Measurements from ENCODE around the gene RPS6KL1. TPM values are rescaled to one million over a fixed set of nuclear protein-coding genes. Genes with fewer than 3 reads are reported as not detected.

Gene RPS6KL1
- total RNA-seq, 1 experiment from 2014 or later = 18.8 TPM

GRCh38 chr14:74909501-74909900 lies 13.6 kb downstream of the RPS6KL1 start:
- H3K9me3 Mint-ChIP-seq = no peaks in the 10 kb centered on the region
- H3K4me3 Mint-ChIP-seq = no peak overlapping the region
- no peak overlapping the region for H4K91ac ChIP-seq (ENCODE audit: insufficient read length, low read depth, low read length)
- H3K79me1 ChIP-seq (ENCODE audit: insufficient read depth, low read depth, low read length, poor library complexity, severe bottlenecking) = no peaks in the 10 kb centered on the region
- H3K27me3 Mint-ChIP-seq (ENCODE audit: low read depth) = no peaks in the 10 kb centered on the region; the same call in 1 of the 2 replicates
- no peaks in the 10 kb centered on the region for H4K20me1 ChIP-seq (ENCODE audit: control insufficient read depth, insufficient read depth, insufficient read length)
- H2BK12ac ChIP-seq (ENCODE audit: insufficient read length, low read depth, low read length) = no peak overlapping the region
- no peak overlapping the region for H4K5ac ChIP-seq (ENCODE audit: insufficient read length, low read depth, low read length)
- no peak overlapping the region for H3K14ac ChIP-seq (ENCODE audit: insufficient read depth, low read length)
- H4K8ac ChIP-seq (replicated peaks; ENCODE audit: insufficient read length, low read depth, low read length) = no peak overlapping the region
- no peak overlapping the region for H3K4ac ChIP-seq (ENCODE audit: low read depth, low read length)
- H2BK5ac ChIP-seq (ENCODE audit: insufficient read length, low read length) = no peak overlapping the region
- H3K36me3 Mint-ChIP-seq (ENCODE audit: insufficient read depth in 1 of 3, low read depth in 3 of 3) = peaks cover 0 to 9% (median 1%) of the 10 kb centered on the region in 3 experiments; a peak in 4 of 7 replicates
- H2AFZ ChIP-seq (ENCODE audit: low read length) = no peak overlapping the region
- H3K27ac ChIP-seq (ENCODE audit: insufficient read length, low read depth, low read length) = no peak overlapping the region
- H3K4me2 ChIP-seq (ENCODE audit: insufficient read depth, insufficient read length, low read length) = no peak overlapping the region
- no CpG with 5 or more reads among the region's 14 CpGs for WGBS (ENCODE audit: extremely low coverage, insufficient read length, low lambda C conversion rate)
- TF ChIP-seq, protein P1, sequence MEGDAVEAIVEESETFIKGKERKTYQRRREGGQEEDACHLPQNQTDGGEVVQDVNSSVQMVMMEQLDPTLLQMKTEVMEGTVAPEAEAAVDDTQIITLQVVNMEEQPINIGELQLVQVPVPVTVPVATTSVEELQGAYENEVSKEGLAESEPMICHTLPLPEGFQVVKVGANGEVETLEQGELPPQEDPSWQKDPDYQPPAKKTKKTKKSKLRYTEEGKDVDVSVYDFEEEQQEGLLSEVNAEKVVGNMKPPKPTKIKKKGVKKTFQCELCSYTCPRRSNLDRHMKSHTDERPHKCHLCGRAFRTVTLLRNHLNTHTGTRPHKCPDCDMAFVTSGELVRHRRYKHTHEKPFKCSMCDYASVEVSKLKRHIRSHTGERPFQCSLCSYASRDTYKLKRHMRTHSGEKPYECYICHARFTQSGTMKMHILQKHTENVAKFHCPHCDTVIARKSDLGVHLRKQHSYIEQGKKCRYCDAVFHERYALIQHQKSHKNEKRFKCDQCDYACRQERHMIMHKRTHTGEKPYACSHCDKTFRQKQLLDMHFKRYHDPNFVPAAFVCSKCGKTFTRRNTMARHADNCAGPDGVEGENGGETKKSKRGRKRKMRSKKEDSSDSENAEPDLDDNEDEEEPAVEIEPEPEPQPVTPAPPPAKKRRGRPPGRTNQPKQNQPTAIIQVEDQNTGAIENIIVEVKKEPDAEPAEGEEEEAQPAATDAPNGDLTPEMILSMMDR (conservative IDR thresholded peaks at IDR 0.05) = no peak
- no peaks in the 10 kb centered on the region for H3K79me2 ChIP-seq (ENCODE audit: insufficient read depth, low read length)
- H3T11ph ChIP-seq (ENCODE audit: low read length) = no peak overlapping the region
- no peak overlapping the region for H2BK20ac ChIP-seq (ENCODE audit: low read depth, low read length, poor library complexity, severe bottlenecking)
- H3K56ac ChIP-seq (ENCODE audit: insufficient read length, low read depth, low read length) = no peak overlapping the region
- no peaks in the 10 kb centered on the region for H3K4me1 ChIP-seq (ENCODE audit: insufficient read depth, low read length)
- H2BK15ac ChIP-seq (ENCODE audit: low read depth, low read length) = no peak overlapping the region
- no peak overlapping the region for H3K27ac Mint-ChIP-seq
- H2BK120ac ChIP-seq (ENCODE audit: low read depth, low read length, poor library complexity, severe bottlenecking) = no peak overlapping the region
- H3K23ac ChIP-seq (ENCODE audit: insufficient read length, low read depth, low read length) = no peak overlapping the region
- H3K9me3 ChIP-seq (ENCODE audit: control insufficient read depth, low read depth, low read length) = no peaks in the 10 kb centered on the region
- no peak overlapping the region for H3K18ac ChIP-seq (ENCODE audit: insufficient read length, low read depth, low read length)
- H3K27me3 ChIP-seq (ENCODE audit: insufficient read depth, low read length) = no peaks in the 10 kb centered on the region
- H2AK5ac ChIP-seq (ENCODE audit: insufficient read length, low read length) = no peak overlapping the region
- H3K4me1 Mint-ChIP-seq = peaks cover 0 to 3% of the 10 kb centered on the region in 2 experiments; a peak in 2 of 4 replicates
- DNase-seq = no peak
- H3K9ac ChIP-seq (ENCODE audit: extremely low read depth, insufficient read length, low read length) = no peak overlapping the region
- H3K23me2 ChIP-seq (ENCODE audit: insufficient read length, low read depth, low read length, poor library complexity, severe bottlenecking) = no peaks in the 10 kb centered on the region
